ENCODE data around the gene DAB2IP.
A peak's percentile ranks its signal among the peaks of the same experiment; 100 is the strongest.

Gene DAB2IP

DNA sequence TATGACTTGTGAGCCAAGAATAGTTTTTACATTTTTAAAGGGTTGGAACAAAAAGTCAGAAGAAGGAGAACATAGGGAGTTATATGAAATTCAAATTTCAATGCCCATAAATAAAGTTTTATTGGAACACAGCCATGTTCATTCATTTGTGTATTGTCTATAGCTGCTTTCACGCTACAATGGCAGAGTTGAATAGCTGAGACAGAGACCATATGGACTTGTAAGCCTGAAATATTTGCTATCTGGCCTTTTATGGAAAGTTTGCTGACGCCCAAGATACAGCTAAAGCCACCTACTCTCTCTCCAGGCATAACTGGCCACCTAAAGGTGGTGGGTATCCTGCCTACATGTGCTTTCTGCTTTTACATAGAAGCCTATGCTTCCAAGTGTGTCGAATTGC is 10.9 kb downstream of the DAB2IP start:
- no peak for DNase-seq (ENCODE audit: low read depth)
- TF ChIP-seq, protein P1, sequence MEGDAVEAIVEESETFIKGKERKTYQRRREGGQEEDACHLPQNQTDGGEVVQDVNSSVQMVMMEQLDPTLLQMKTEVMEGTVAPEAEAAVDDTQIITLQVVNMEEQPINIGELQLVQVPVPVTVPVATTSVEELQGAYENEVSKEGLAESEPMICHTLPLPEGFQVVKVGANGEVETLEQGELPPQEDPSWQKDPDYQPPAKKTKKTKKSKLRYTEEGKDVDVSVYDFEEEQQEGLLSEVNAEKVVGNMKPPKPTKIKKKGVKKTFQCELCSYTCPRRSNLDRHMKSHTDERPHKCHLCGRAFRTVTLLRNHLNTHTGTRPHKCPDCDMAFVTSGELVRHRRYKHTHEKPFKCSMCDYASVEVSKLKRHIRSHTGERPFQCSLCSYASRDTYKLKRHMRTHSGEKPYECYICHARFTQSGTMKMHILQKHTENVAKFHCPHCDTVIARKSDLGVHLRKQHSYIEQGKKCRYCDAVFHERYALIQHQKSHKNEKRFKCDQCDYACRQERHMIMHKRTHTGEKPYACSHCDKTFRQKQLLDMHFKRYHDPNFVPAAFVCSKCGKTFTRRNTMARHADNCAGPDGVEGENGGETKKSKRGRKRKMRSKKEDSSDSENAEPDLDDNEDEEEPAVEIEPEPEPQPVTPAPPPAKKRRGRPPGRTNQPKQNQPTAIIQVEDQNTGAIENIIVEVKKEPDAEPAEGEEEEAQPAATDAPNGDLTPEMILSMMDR (IDR thresholded peaks at IDR 0.05; ENCODE audit: control insufficient read depth, extremely low read depth, insufficient read depth), result no peak
- no peak overlapping the region for H3K4me3 ChIP-seq (ENCODE audit: low read depth, low read length)

DNA sequence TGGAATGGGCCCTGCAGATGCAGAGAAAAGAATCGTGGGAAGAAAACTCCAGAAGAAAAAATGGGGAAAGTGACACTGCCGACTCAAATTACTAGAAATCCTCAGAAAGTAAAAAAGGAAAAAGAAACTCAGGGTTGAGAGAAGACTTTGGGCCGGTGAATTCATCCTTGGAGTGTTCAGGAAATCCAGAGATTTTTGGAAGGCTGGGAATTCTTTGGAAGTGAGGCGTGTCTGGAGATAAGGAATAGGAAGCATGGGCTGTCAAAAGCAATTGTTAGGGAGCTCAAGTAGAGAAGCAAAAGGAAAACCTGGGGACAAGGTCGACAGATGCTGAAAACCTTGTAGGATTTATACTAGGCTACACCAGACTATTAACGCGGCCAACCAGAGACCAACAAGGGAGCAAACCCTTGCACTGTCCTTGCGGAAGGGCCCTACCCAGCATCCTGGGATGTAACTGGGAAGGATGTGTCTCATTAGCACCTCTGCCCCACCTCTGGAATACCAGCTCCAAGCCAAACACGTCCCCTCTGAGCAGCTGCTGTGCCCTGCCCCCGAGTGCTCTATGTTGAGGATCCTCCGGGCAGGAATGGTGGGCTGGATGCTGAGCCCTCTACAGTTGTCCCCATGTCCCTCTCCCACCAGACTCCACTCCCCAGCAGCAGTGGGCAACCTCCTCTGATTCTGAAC is 11.6 kb downstream of the DAB2IP start:
- TF ChIP-seq, protein P1 (IDR thresholded peaks at IDR 0.05; ENCODE audit: control insufficient read depth, extremely low read depth, insufficient read depth), result no peak
- no peak for DNase-seq (ENCODE audit: low read depth)
- no peak overlapping the region for H3K4me3 ChIP-seq (ENCODE audit: low read depth, low read length)

DNA sequence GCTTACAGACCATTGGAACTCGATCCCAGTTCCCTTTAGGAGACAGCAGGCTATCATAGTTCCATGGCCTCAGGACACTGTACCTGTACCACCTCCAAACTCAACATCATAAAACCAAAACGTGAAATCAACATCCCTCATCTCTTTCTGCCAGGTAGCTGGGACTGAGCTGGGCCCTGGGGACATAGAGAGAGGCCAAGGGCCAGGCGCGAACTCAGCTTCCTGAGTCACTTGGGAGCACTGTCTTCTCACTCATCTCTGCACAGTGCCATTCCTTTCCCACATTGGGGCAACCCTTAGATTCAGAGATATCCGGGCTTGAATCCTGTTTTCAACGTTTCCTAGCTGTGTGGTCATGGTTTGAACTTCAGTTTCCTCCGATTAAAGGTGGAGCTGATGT is 12.2 kb downstream of the DAB2IP start:
- no peak overlapping the region for H3K4me3 ChIP-seq (ENCODE audit: low read depth, low read length)
- peak; percentile 61 for DNase-seq (ENCODE audit: low read depth)
- TF ChIP-seq, protein P1 (IDR thresholded peaks at IDR 0.05; ENCODE audit: control insufficient read depth, extremely low read depth, insufficient read depth), result no peak

DNA sequence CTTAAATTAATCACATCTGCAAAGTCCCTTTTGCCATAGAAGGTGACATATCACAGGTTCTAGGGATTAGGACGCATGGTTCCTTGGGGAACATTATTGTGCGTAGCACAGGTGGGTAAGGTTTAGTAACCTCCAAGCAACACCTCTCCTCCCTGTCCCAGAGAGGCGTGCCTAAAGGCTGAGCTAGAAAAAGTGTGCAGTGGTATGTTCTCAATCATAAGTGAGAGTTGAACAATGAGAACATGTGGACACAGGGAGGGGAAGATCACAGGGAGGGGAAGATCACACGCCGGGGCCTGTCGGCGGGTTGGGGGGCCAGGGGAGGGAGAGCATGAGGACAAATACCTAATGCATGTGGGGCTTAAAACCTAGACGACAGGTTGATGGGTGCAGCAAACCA is 14.9 kb downstream of the DAB2IP start:
- H3K4me3 ChIP-seq (ENCODE audit: low read depth, low read length), result no peak overlapping the region
- no peak for DNase-seq (ENCODE audit: low read depth)
- TF ChIP-seq, protein P1 (IDR thresholded peaks at IDR 0.05; ENCODE audit: control insufficient read depth, extremely low read depth, insufficient read depth), result no peak

DNA sequence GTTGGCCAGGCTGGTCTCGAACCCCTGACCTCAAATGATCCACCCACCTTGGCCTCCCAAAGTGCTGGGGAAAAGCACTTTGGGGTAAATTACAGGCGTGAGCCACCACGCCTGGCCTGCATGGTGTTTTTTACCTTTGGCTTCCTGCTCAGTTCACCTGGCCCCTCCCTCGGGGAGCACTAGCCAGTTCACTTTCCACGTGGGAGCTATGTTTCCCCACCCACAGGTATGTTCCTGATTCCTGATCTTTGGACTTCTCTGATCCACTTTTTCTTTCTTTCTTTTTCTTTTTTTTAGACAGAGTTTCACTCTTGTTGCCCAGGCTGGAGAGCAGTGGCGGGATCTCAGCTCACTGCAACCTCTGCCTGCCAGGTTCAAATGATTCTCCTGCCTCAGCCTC is 15.8 kb downstream of the DAB2IP start:
- TF ChIP-seq, protein P1 (IDR thresholded peaks at IDR 0.05; ENCODE audit: control insufficient read depth, extremely low read depth, insufficient read depth), result no peak
- no peak for DNase-seq (ENCODE audit: low read depth)
- H3K4me3 ChIP-seq (ENCODE audit: low read depth, low read length), result no peak overlapping the region

DNA sequence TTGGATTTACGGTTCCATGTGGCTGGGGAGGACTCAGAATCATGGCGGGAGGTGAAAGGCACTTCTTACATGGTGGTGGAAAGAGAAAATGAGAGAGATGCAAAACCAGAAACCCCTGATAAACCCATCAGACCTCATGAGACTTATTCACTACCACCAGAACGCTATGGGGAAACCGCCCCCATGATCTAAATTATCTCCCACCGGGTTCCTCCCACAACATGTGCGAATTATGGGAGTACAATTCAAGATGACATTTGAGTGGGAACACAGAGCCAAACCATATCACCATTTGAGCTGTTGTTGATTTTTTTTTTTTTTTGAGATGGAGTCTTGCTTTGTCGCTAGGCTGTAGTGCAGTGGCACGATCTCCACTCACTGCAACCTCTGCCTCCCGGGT is 16.5 kb downstream of the DAB2IP start:
- TF ChIP-seq, protein P1 (IDR thresholded peaks at IDR 0.05; ENCODE audit: control insufficient read depth, extremely low read depth, insufficient read depth), result no peak
- DNase-seq (ENCODE audit: low read depth), result no peak
- H3K4me3 ChIP-seq (ENCODE audit: low read depth, low read length), result no peak overlapping the region

DNA sequence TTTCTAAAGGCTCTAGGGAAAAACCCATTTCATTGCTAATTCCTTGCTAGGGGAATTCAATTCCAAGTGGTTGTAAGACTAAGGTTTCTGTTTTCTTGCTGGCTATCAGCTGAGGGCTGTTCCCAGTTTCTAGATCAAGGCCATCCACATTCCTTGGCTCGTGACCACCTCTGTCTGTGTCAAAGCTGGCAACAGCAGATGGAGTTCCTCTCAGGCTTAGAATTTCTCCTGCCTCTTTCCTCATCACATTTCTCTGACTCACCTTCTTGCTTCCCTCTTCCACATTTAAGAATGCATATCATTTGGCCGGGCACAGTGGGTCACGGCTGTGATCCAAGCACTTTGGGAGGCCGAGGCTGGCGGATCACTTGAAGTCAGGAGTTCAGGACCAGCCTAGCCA is 19.0 kb downstream of the DAB2IP start:
- no peak for DNase-seq (ENCODE audit: low read depth)
- no peak overlapping the region for H3K4me3 ChIP-seq (ENCODE audit: low read depth, low read length)
- TF ChIP-seq, protein P1 (IDR thresholded peaks at IDR 0.05; ENCODE audit: control insufficient read depth, extremely low read depth, insufficient read depth), result no peak
